SH-SY5Y (cell line): ENCODE results near the gene AOC3.

Experiments used
- GATA2 ChIP-seq: IDR thresholded peaks from 2 replicates; pipeline ENCODE4 v1.6.1; 2011; ENCODE audit warnings: mild to moderate bottlenecking, low read depth, low read length
- GATA3 ChIP-seq: IDR thresholded peaks from 2 replicates; pipeline ENCODE4 v1.6.1; 2011; ENCODE audit warnings: low read depth, mild to moderate bottlenecking, low read length, moderate library complexity

DNA sequence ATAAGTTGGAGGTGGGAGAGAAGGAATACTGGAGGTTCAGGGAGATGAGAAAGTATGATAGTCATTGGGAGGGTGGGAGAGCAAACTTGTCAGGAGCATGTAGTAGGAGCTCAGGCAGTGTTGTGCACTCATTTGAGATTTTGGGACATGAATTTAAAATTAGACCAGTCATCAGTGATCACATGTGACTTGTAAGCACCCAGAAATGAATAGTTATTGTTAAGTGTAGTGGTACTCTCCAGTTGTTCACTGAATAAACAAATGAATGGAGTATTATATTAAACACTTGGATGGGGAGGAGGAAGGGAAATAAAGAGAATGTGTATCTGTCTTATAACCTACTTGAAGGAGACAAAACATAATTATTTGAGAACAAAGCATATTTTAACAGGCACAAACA is 20.0 kb upstream of the AOC3 start:
- TF ChIP-seq GATA3 (no peak), GATA2 (no peak)
